ENCODE results near the gene CER1. TPM values are rescaled to one million over a fixed set of nuclear protein-coding genes. Genes with fewer than 3 reads are reported as not detected.

CER1 gene
- total and polyA plus RNA-seq, 3 donors from 2014 or later: 0.25 to 0.47 TPM; not detected in 1

GRCh38 chr9:14746626-14747025 lies 24.1 kb upstream of the CER1 start:
- Histone ChIP-seq H3K36me3 (ENCODE audit: low read depth, missing control alignments) (no peaks in the 10 kb centered on the region), H3K27me3 (no peaks in the 10 kb centered on the region), H3K27ac (no peak overlapping the region), H3K4me3 (no peak overlapping the region), H3K4me1 (no peaks in the 10 kb centered on the region), H3K9me3 (no peaks in the 10 kb centered on the region)
- no peak for DNase-seq
- WGBS, 2 donors: 81 to 84% methylated on average over 3 of the region's 3 CpGs
- TF ChIP-seq CTCF (IDR thresholded peaks at IDR 0.05) (no peak), POLR2A (IDR thresholded peaks at IDR 0.05) (no peak)
- intact Hi-C loops (cut with DNase I; ENCODE audit: low total_unique reads): no loop called here

GRCh38 chr9:14744768-14745167 lies 22.2 kb upstream of the CER1 start:
- TF ChIP-seq CTCF (IDR thresholded peaks at IDR 0.05) (no peak), POLR2A (IDR thresholded peaks at IDR 0.05) (no peak)
- intact Hi-C loops (cut with DNase I; ENCODE audit: low total_unique reads): no loop called here
- Histone ChIP-seq H3K27me3 (no peaks in the 10 kb centered on the region), H3K27ac (no peak overlapping the region), H3K36me3 (ENCODE audit: low read depth, missing control alignments) (no peaks in the 10 kb centered on the region), H3K9me3 (no peaks in the 10 kb centered on the region), H3K4me1 (no peaks in the 10 kb centered on the region), H3K4me3 (no peak overlapping the region)
- WGBS, 2 donors: 97 to 100% methylated on average over 1 of the region's 1 CpG
- DNase-seq: no peak

- 87 to 95% methylated on average over 3 of the region's 3 CpGs for WGBS, 2 donors
- Histone ChIP-seq H3K4me3 (no peak overlapping the region), H3K9me3 (no peaks in the 10 kb centered on the region), H3K36me3 (ENCODE audit: low read depth, missing control alignments) (no peaks in the 10 kb centered on the region), H3K27ac (no peak overlapping the region), H3K27me3 (no peaks in the 10 kb centered on the region), H3K4me1 (no peaks in the 10 kb centered on the region)
- intact Hi-C loops (cut with DNase I; ENCODE audit: low total_unique reads): no loop called here
- no peak for DNase-seq
- no peak for TF ChIP-seq POLR2A (IDR thresholded peaks at IDR 0.05)
- TF ChIP-seq CTCF (IDR thresholded peaks at IDR 0.05): no peak
These were observed 18.8 kb upstream of the CER1 start for GRCh38 chr9:14741369-14741768.

- intact Hi-C loops (cut with DNase I; ENCODE audit: low total_unique reads): no loop called here
- Histone ChIP-seq H3K36me3 (ENCODE audit: low read depth, missing control alignments) (no peaks in the 10 kb centered on the region), H3K27me3 (no peaks in the 10 kb centered on the region), H3K9me3 (no peaks in the 10 kb centered on the region), H3K27ac (no peak overlapping the region), H3K4me3 (no peak overlapping the region), H3K4me1 (no peaks in the 10 kb centered on the region)
- 87 to 93% methylated on average over 5 of the region's 5 CpGs for WGBS, 2 donors
- DNase-seq: no peak
- TF ChIP-seq CTCF (IDR thresholded peaks at IDR 0.05): no peak
- TF ChIP-seq POLR2A (IDR thresholded peaks at IDR 0.05): no peak
These were observed 10.6 kb upstream of the CER1 start for GRCh38 chr9:14733133-14733532.

- no peaks in the 10 kb centered on the region for H3K36me3 ChIP-seq (ENCODE audit: low read depth, missing control alignments)
- H3K4me3 ChIP-seq: no peak overlapping the region
- H3K27ac ChIP-seq: no peak overlapping the region
- no peaks in the 10 kb centered on the region for H3K27me3 ChIP-seq
- no peaks in the 10 kb centered on the region for H3K9me3 ChIP-seq
- WGBS, 2 donors: 96% methylated on average over 1 of the region's 1 CpG
- DNase-seq: no peak
- no peaks in the 10 kb centered on the region for H3K4me1 ChIP-seq
- TF ChIP-seq POLR2A (IDR thresholded peaks at IDR 0.05): no peak
- no peak for TF ChIP-seq CTCF (IDR thresholded peaks at IDR 0.05)
- intact Hi-C loops (cut with DNase I; ENCODE audit: low total_unique reads): no loop called here
These were observed 8.9 kb upstream of the CER1 start for GRCh38 chr9:14731294-14731981.

Measured in testis (tissue), 3 donors.